ENCODE measurements around the gene ELFN1.

Gene ELFN1

GRCh38 chr7:1724118-1724910 lies 54.2 kb downstream of the ELFN1 start:
- Histone ChIP-seq H3K27me3 (ENCODE audit: control insufficient read depth, insufficient read depth, low read length) (no peaks in the 10 kb centered on the region), H3K4me1 (ENCODE audit: control insufficient read depth, insufficient read depth, low read length) (0 out of 2 replicates have a peak, but pooled peaks cover 5% of the 10 kb centered on the region), H3K9ac (ENCODE audit: low read depth, low read length) (no peak overlapping the region), H3K4me3 (ENCODE audit: low read depth, low read length) (no peak overlapping the region), H3K27ac (ENCODE audit: low read depth, low read length) (no peak overlapping the region), H3K36me3 (ENCODE audit: control insufficient read depth, insufficient read depth, low read length) (no peaks in the 10 kb centered on the region), H3K9me3 (ENCODE audit: control insufficient read depth, insufficient read depth, low read length) (peaks cover 2% of the 10 kb centered on the region; the same call in 1 of the 2 replicates)

- Histone ChIP-seq H3K27ac (ENCODE audit: low read depth, low read length) (no peak overlapping the region), H3K4me1 (ENCODE audit: control insufficient read depth, insufficient read depth, low read length) (0 out of 2 replicates have a peak, but pooled peaks cover 5% of the 10 kb centered on the region), H3K4me3 (ENCODE audit: low read depth, low read length) (no peak overlapping the region), H3K9me3 (ENCODE audit: control insufficient read depth, insufficient read depth, low read length) (peaks cover 4% of the 10 kb centered on the region; the same call in 1 of the 2 replicates), H3K9ac (ENCODE audit: low read depth, low read length) (no peak overlapping the region), H3K36me3 (ENCODE audit: control insufficient read depth, insufficient read depth, low read length) (no peaks in the 10 kb centered on the region), H3K27me3 (ENCODE audit: control insufficient read depth, insufficient read depth, low read length) (no peaks in the 10 kb centered on the region)
Measured at GRCh38 chr7:1725199-1725690, 55.2 kb downstream of the ELFN1 start.

DNA sequence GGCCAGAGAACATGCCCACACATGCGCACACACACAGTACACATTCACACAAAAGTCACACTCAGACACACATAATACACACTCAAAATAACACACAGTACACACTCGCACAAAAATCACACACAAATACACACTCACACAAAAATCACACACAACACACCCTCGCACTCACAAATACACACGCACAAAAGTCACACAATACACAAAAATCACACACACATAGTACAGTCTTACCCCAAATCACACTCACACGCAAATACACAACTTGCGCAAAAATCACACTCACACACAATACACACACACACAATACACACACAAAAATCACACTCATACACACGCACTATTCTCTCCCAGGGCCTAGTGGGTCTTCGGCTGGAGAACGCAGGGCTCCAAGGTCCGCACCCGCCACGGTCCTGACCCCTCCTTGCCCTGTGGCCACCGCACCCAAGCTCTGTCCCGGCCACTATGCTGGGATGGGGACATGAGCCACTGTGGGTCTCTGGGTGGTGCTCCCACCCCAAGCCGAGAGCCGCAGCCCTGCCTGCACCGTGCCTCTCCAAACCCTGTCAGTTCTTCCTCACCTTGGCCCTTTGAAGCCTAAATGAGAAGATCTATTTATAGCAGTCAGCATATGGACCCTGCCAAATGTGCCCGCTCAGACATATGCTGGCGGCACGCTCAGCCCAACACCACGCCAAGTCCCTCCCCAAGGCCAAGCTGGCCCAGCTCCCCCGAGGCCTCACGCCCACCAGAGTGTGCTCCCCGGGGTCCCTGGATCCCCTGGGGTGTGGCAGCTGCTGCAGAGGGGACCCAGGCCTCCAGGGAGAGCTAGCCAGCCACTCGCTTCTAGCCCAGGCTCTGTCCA lies 55.9 kb downstream of the ELFN1 start:
- no peak overlapping the region for H3K9ac ChIP-seq (ENCODE audit: low read depth, low read length)
- no peaks in the 10 kb centered on the region for H3K27me3 ChIP-seq (ENCODE audit: control insufficient read depth, insufficient read depth, low read length)
- peaks cover 4% of the 10 kb centered on the region; the same call in 1 of the 2 replicates for H3K9me3 ChIP-seq (ENCODE audit: control insufficient read depth, insufficient read depth, low read length)
- 0 out of 2 replicates have a peak, but pooled peaks cover 2% of the 10 kb centered on the region for H3K4me1 ChIP-seq (ENCODE audit: control insufficient read depth, insufficient read depth, low read length)
- no peak overlapping the region for H3K27ac ChIP-seq (ENCODE audit: low read depth, low read length)
- H3K4me3 ChIP-seq (ENCODE audit: low read depth, low read length): no peak overlapping the region
- no peaks in the 10 kb centered on the region for H3K36me3 ChIP-seq (ENCODE audit: control insufficient read depth, insufficient read depth, low read length)

DNA sequence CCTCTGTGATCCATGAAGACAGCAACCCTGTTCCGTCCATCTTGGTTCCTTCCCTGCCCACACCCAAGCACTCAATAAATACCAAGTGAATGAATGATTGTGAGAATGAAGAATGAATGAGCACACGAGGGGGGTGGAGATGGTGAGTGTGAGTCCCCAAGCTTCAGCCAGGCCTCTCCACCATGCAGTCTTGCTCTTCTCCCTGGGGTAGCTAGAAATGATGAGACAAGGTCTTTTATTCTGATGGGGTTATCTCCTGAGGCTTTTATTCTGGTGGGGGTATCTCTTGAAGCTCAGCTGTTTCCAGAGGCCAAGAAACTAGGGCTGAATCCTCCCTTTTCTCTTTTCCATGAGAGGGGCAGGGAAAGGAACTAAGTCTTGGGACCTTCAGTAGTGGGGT lies 57.0 kb downstream of the ELFN1 start:
- H3K4me3 ChIP-seq (ENCODE audit: low read depth, low read length): no peak overlapping the region
- H3K27ac ChIP-seq (ENCODE audit: low read depth, low read length): no peak overlapping the region
- no peaks in the 10 kb centered on the region for H3K36me3 ChIP-seq (ENCODE audit: control insufficient read depth, insufficient read depth, low read length)
- H3K27me3 ChIP-seq (ENCODE audit: control insufficient read depth, insufficient read depth, low read length): no peaks in the 10 kb centered on the region
- no peaks in the 10 kb centered on the region for H3K4me1 ChIP-seq (ENCODE audit: control insufficient read depth, insufficient read depth, low read length)
- H3K9me3 ChIP-seq (ENCODE audit: control insufficient read depth, insufficient read depth, low read length): peaks cover 4% of the 10 kb centered on the region; the same call in 1 of the 2 replicates
- H3K9ac ChIP-seq (ENCODE audit: low read depth, low read length): no peak overlapping the region

DNA sequence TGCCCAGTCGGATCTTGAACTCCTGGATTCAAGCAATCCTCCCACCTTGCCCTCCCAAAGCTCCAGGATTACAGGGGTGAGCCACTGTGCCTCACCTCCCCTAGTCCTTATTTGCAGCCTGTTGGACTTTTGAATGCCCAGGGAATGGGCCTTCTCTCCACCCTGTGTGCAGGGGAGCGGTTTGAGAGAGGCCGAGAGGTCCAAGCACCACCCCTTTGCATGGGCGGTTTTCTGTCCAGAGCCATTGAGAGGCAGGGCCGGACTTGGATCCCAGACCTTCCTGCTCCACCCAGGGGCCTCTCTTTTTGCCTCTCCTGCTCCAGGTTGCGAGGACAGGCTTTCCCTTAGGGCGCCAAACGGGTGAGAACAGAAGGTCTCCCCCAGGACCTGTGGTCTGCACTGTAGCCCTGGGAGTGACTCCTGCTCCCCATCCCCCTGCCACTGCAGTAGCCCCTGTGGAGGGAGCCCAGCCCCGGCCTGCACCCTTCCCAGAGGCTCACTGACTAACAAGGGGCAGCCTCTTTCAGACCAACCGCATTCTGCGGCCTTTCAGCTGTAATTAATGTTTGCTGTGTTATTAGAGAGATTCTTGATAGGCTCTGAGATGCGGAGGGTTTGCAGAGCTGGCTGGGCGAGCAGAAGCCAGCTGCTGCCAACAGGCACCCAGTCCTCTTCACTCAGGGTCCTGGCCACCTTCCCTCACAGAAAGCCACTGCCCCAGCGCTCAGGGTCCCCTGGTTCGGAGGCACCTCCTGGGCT lies 57.9 kb downstream of the ELFN1 start:
- Histone ChIP-seq H3K27ac (ENCODE audit: low read depth, low read length) (no peak overlapping the region), H3K9me3 (ENCODE audit: control insufficient read depth, insufficient read depth, low read length) (peaks cover 4% of the 10 kb centered on the region; the same call in 1 of the 2 replicates), H3K4me3 (ENCODE audit: low read depth, low read length) (no peak overlapping the region), H3K4me1 (ENCODE audit: control insufficient read depth, insufficient read depth, low read length) (no peaks in the 10 kb centered on the region), H3K27me3 (ENCODE audit: control insufficient read depth, insufficient read depth, low read length) (no peaks in the 10 kb centered on the region), H3K36me3 (ENCODE audit: control insufficient read depth, insufficient read depth, low read length) (no peaks in the 10 kb centered on the region), H3K9ac (ENCODE audit: low read depth, low read length) (no peak overlapping the region)

GRCh38 chr7:1729183-1729582 lies 59.1 kb downstream of the ELFN1 start:
- H3K36me3 ChIP-seq (ENCODE audit: control insufficient read depth, insufficient read depth, low read length): no peaks in the 10 kb centered on the region
- H3K9ac ChIP-seq (ENCODE audit: low read depth, low read length): no peak overlapping the region
- peaks cover 4% of the 10 kb centered on the region; the same call in 1 of the 2 replicates for H3K9me3 ChIP-seq (ENCODE audit: control insufficient read depth, insufficient read depth, low read length)
- no peak overlapping the region for H3K27ac ChIP-seq (ENCODE audit: low read depth, low read length)
- H3K4me1 ChIP-seq (ENCODE audit: control insufficient read depth, insufficient read depth, low read length): no peaks in the 10 kb centered on the region
- no peaks in the 10 kb centered on the region for H3K27me3 ChIP-seq (ENCODE audit: control insufficient read depth, insufficient read depth, low read length)
- H3K4me3 ChIP-seq (ENCODE audit: low read depth, low read length): no peak overlapping the region

DNA sequence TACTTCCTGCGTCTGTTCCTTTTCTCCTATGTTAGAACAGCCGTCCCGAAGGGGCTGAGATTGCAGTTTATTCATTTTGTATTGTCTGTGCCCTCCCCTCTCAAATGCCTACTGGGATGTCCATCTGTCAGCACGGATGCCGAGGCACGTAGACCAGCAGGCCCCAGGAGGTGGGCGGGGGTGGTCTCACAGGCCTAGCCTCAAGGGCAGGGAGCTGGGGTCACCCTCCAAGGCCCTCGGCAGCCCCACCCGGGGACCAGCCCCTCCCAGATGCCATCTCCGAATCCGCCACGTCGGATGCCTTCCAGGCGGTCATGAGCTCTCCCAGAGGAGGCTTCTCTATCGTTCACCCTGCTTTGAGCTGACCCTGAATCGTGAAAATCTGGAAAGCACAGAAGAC lies 59.7 kb downstream of the ELFN1 start:
- no peaks in the 10 kb centered on the region for H3K27me3 ChIP-seq (ENCODE audit: control insufficient read depth, insufficient read depth, low read length)
- peaks cover 4% of the 10 kb centered on the region; the same call in 1 of the 2 replicates for H3K9me3 ChIP-seq (ENCODE audit: control insufficient read depth, insufficient read depth, low read length)
- no peak overlapping the region for H3K4me3 ChIP-seq (ENCODE audit: low read depth, low read length)
- no peak overlapping the region for H3K27ac ChIP-seq (ENCODE audit: low read depth, low read length)
- no peaks in the 10 kb centered on the region for H3K4me1 ChIP-seq (ENCODE audit: control insufficient read depth, insufficient read depth, low read length)
- H3K36me3 ChIP-seq (ENCODE audit: control insufficient read depth, insufficient read depth, low read length): no peaks in the 10 kb centered on the region
- no peak overlapping the region for H3K9ac ChIP-seq (ENCODE audit: low read depth, low read length)

DNA sequence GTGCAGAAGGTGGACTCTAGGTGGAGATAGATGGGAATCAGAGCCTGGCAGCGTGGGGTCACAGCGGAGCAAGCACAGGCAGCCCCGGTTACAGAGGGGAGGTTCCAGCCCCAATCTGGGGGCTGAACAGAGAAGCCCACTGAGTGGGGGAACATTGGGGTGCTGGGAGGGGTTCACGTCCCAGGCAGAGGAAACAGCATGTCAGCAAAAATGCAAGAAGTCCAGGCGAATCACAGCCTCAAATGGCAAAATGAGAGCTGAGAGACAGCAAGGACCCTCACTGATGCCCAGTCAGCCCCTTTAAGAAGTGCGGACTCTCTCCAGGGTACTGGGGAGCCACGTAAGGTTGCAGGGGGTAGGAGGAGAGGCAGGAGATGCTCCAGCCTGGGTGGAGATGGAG lies 62.0 kb downstream of the ELFN1 start:
- Histone ChIP-seq H3K27ac (ENCODE audit: low read depth, low read length) (no peak overlapping the region), H3K4me3 (ENCODE audit: low read depth, low read length) (no peak overlapping the region), H3K36me3 (ENCODE audit: control insufficient read depth, insufficient read depth, low read length) (no peaks in the 10 kb centered on the region), H3K9me3 (ENCODE audit: control insufficient read depth, insufficient read depth, low read length) (peaks cover 4% of the 10 kb centered on the region; the same call in 1 of the 2 replicates), H3K9ac (ENCODE audit: low read depth, low read length) (no peak overlapping the region), H3K27me3 (ENCODE audit: control insufficient read depth, insufficient read depth, low read length) (no peaks in the 10 kb centered on the region), H3K4me1 (ENCODE audit: control insufficient read depth, insufficient read depth, low read length) (no peaks in the 10 kb centered on the region)

DNA sequence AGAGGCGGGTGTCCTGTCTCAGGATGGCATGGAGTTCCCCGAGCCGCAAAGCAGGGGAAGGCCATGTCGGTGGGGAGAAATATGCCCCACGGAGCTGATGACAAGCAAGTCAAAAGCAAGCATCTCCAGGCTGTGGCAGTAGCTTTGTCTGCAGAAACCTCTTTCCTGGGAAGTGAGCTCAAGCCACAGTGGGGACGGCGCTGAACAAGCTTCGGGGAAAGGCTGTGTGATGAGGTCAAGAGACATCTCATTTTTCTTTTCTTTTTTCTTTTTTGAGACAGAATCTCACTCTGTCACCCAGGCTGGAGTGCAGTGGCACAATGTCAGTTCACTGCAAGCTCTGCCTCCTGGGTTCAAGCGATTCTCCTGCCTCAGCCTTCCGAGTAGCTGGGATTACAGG lies 62.6 kb downstream of the ELFN1 start:
- Histone ChIP-seq H3K4me3 (ENCODE audit: low read depth, low read length) (no peak overlapping the region), H3K27me3 (ENCODE audit: control insufficient read depth, insufficient read depth, low read length) (no peaks in the 10 kb centered on the region), H3K4me1 (ENCODE audit: control insufficient read depth, insufficient read depth, low read length) (no peaks in the 10 kb centered on the region), H3K9me3 (ENCODE audit: control insufficient read depth, insufficient read depth, low read length) (peaks cover 4% of the 10 kb centered on the region; the same call in 1 of the 2 replicates), H3K36me3 (ENCODE audit: control insufficient read depth, insufficient read depth, low read length) (no peaks in the 10 kb centered on the region), H3K9ac (ENCODE audit: low read depth, low read length) (no peak overlapping the region), H3K27ac (ENCODE audit: low read depth, low read length) (no peak overlapping the region)

GRCh38 chr7:1733206-1733907 lies 63.3 kb downstream of the ELFN1 start:
- Histone ChIP-seq H3K27me3 (ENCODE audit: control insufficient read depth, insufficient read depth, low read length) (no peaks in the 10 kb centered on the region), H3K9me3 (ENCODE audit: control insufficient read depth, insufficient read depth, low read length) (peaks cover 4% of the 10 kb centered on the region; the same call in 1 of the 2 replicates), H3K4me3 (ENCODE audit: low read depth, low read length) (no peak overlapping the region), H3K4me1 (ENCODE audit: control insufficient read depth, insufficient read depth, low read length) (no peaks in the 10 kb centered on the region), H3K9ac (ENCODE audit: low read depth, low read length) (no peak overlapping the region), H3K36me3 (ENCODE audit: control insufficient read depth, insufficient read depth, low read length) (no peaks in the 10 kb centered on the region), H3K27ac (ENCODE audit: low read depth, low read length) (no peak overlapping the region)
